ENCODE data around the gene LIN28B.

- TF ChIP-seq POLR2A (IDR thresholded peaks at IDR 0.05; ENCODE audit: low read length) (no peak), GATA1 (IDR thresholded peaks at IDR 0.05; ENCODE audit: low read depth, low read length) (no peak)
Measured at GRCh38 chr6:104936766-104937535, 20.0 kb upstream of the LIN28B start.

All from erythroblast (primary cell).